DOHH2 (cell line): ENCODE results near the gene ZNF581.

Experiments used
- H3F3A ChIP-seq: fragments of 200-600 bp; sonication (generic), shearing (Covaris generic); 2 replicates; pipeline ENCODE4 v1.6.0; 2016; ENCODE audit warnings: antibody characterized with exemption, mild to moderate bottlenecking; ENCODE audit not compliant: control insufficient read depth, insufficient read depth
- H3K27ac ChIP-seq: fragments of 200-600 bp; sonication (generic); 2 replicates; pipeline ENCODE4 v1.5.1; 2014; ENCODE audit warnings: low read depth, mild to moderate bottlenecking, low read length, moderate library complexity
- H3K27me3 ChIP-seq: fragments of 200-600 bp; sonication (generic); 2 replicates; pipeline ENCODE4 v1.6.1; 2014; ENCODE audit warnings: mild to moderate bottlenecking, low read length, mixed read lengths; ENCODE audit not compliant: control insufficient read depth
- H3K36me3 ChIP-seq: fragments of 200-600 bp; sonication (generic); 2 replicates; pipeline ENCODE4 v1.6.1; 2014; ENCODE audit warnings: mild to moderate bottlenecking, low read length, moderate library complexity, mixed read lengths; ENCODE audit not compliant: control insufficient read depth
- H3K4me1 ChIP-seq: fragments of 200-600 bp; sonication (generic); 2 replicates; pipeline ENCODE4 v1.6.1; 2014; ENCODE audit warnings: mild to moderate bottlenecking, low read length, mixed read lengths; ENCODE audit not compliant: control insufficient read depth
- H3K4me2 ChIP-seq: fragments of 200-600 bp; sonication (generic); 2 replicates; pipeline ENCODE4 v1.6.0; 2014; ENCODE audit warnings: mild to moderate bottlenecking, low read length, moderate library complexity
- H3K4me3 ChIP-seq: fragments of 200-600 bp; sonication (generic); 2 replicates; pipeline ENCODE4 v1.5.1; 2014; ENCODE audit warnings: mild to moderate bottlenecking, low read length, mixed read lengths
- H3K79me2 ChIP-seq: fragments of 200-600 bp; sonication (generic); 2 replicates; pipeline ENCODE4 v1.6.1; 2014; ENCODE audit warnings: mild to moderate bottlenecking, low read length, mixed read lengths; ENCODE audit not compliant: control insufficient read depth
- H3K9me2 ChIP-seq: fragments of 200-600 bp; sonication (generic); replicated peaks from 2 replicates; pipeline ENCODE4 v1.6.1; 2014; ENCODE audit warnings: mild to moderate bottlenecking, low read length, mixed read lengths; ENCODE audit not compliant: control insufficient read depth
- H3K9me3 ChIP-seq: fragments of 200-600 bp; sonication (generic); 2 replicates; pipeline ENCODE4 v1.6.1; 2014; ENCODE audit warnings: antibody characterized with exemption, low read length, mixed read lengths; ENCODE audit not compliant: control insufficient read depth, insufficient read depth
- H4K20me1 ChIP-seq: fragments of 200-600 bp; sonication (generic); 2 replicates; pipeline ENCODE4 v1.6.0; 2014; ENCODE audit warnings: low read depth, mild to moderate bottlenecking, antibody characterized with exemption, low read length, moderate library complexity; ENCODE audit not compliant: control insufficient read depth, insufficient read depth
- EZH2phosphoT487 ChIP-seq: fragments of 200-600 bp; sonication (generic); IDR thresholded peaks from 2 replicates; pipeline ENCODE4 v1.6.1; 2017; ENCODE audit warnings: borderline replicate concordance, mild to moderate bottlenecking, antibody characterized with exemption, low read length, moderate library complexity, mixed read lengths
- TF ChIP-seq, protein P1 (sequence below): fragments of 200-600 bp; sonication (generic); IDR thresholded peaks from one replicate; pipeline ENCODE4 v1.5.1; 2014; ENCODE audit warnings: antibody characterized with exemption, mild to moderate bottlenecking, low read depth, low read length; ENCODE audit not compliant: poor library complexity, severe bottlenecking

Gene ZNF581

GRCh38 chr19:55643887-55644176, 383 bp downstream of the ZNF581 start:
- H3K79me2 ChIP-seq: peaks cover 81% of the 10 kb centered on the region
- peaks cover 61% of the 10 kb centered on the region for H3K36me3 ChIP-seq
- peak overlapping the region; percentile 87 for H3K4me2 ChIP-seq
- peaks cover 63% of the 10 kb centered on the region for H3K4me1 ChIP-seq
- TF ChIP-seq, protein P1, sequence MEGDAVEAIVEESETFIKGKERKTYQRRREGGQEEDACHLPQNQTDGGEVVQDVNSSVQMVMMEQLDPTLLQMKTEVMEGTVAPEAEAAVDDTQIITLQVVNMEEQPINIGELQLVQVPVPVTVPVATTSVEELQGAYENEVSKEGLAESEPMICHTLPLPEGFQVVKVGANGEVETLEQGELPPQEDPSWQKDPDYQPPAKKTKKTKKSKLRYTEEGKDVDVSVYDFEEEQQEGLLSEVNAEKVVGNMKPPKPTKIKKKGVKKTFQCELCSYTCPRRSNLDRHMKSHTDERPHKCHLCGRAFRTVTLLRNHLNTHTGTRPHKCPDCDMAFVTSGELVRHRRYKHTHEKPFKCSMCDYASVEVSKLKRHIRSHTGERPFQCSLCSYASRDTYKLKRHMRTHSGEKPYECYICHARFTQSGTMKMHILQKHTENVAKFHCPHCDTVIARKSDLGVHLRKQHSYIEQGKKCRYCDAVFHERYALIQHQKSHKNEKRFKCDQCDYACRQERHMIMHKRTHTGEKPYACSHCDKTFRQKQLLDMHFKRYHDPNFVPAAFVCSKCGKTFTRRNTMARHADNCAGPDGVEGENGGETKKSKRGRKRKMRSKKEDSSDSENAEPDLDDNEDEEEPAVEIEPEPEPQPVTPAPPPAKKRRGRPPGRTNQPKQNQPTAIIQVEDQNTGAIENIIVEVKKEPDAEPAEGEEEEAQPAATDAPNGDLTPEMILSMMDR: no peak
- no peak for TF ChIP-seq EZH2phosphoT487
- no peaks in the 10 kb centered on the region for H3K27me3 ChIP-seq
- H3K9me2 ChIP-seq: no peaks in the 10 kb centered on the region
- peak overlapping the region; percentile 95 for H3K4me3 ChIP-seq
- H3K9me3 ChIP-seq: no peaks in the 10 kb centered on the region
- H3K27ac ChIP-seq: peak overlapping the region; percentile 99
- H3F3A ChIP-seq: peaks cover 46% of the 10 kb centered on the region
- no peaks in the 10 kb centered on the region for H4K20me1 ChIP-seq

DNA sequence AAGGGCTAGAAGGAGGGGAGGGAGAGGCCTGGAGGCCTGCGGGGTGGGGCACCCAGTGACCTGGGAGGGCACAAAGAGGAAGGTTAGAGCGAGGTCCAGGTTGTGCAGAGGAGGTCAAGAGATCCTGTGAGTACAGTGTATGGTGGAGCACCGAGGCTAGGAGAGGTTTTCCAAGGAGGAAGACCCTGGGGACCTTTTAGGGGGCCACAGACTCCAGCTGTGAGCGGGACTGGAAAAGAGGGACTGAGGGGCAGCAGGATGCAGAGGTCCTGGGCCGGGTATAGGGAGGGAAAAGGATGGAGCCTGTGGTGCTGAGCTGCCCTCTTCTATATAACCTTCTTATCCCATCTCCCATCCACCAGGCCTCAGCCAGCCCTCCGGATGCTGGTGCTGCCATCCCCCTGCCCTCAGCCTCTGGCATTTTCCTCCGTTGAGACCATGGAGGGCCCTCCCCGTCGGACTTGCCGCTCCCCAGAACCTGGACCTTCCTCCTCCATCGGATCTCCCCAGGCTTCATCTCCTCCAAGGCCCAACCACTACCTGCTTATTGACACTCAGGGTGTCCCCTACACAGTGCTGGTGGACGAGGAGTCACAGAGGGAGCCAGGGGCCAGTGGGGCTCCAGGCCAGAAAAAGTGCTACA, 863 bp downstream of the ZNF581 start:
- H3K4me3 ChIP-seq: peak overlapping the region; percentile 95
- H3K4me1 ChIP-seq: peaks cover 63% of the 10 kb centered on the region
- H3K9me3 ChIP-seq: no peaks in the 10 kb centered on the region
- H4K20me1 ChIP-seq: no peaks in the 10 kb centered on the region
- no peaks in the 10 kb centered on the region for H3K27me3 ChIP-seq
- H3F3A ChIP-seq: peaks cover 44% of the 10 kb centered on the region
- peak overlapping the region; percentile 99 for H3K27ac ChIP-seq
- no peaks in the 10 kb centered on the region for H3K9me2 ChIP-seq
- H3K4me2 ChIP-seq: peak overlapping the region; percentile 87
- H3K79me2 ChIP-seq: peaks cover 83% of the 10 kb centered on the region
- TF ChIP-seq EZH2phosphoT487: no peak
- TF ChIP-seq, protein P1: no peak
- peaks cover 63% of the 10 kb centered on the region for H3K36me3 ChIP-seq

- peaks cover 83% of the 10 kb centered on the region for H3K79me2 ChIP-seq
- no peaks in the 10 kb centered on the region for H4K20me1 ChIP-seq
- no peaks in the 10 kb centered on the region for H3K9me2 ChIP-seq
- H3K4me1 ChIP-seq: peaks cover 63% of the 10 kb centered on the region
- peak overlapping the region; percentile 87 for H3K4me2 ChIP-seq
- H3K27ac ChIP-seq: peak overlapping the region; percentile 99
- H3K27me3 ChIP-seq: no peaks in the 10 kb centered on the region
- peak overlapping the region; percentile 95 for H3K4me3 ChIP-seq
- H3K36me3 ChIP-seq: peaks cover 66% of the 10 kb centered on the region
- no peak for TF ChIP-seq EZH2phosphoT487
- TF ChIP-seq, protein P1: no peak
- peaks cover 38% of the 10 kb centered on the region for H3F3A ChIP-seq
- no peaks in the 10 kb centered on the region for H3K9me3 ChIP-seq
Measured at GRCh38 chr19:55644842-55645511, 1.5 kb downstream of the ZNF581 start.
